HG03025 (cell line): Measurements from ENCODE around the gene NME2.

Experiments used
- ATAC-seq: cut with Tn5 transposase; IDR thresholded peaks from one replicate; pipeline ENCODE4 v1.9.1; 2021; ENCODE audit warnings: mild to moderate bottlenecking, moderate library complexity; ENCODE audit not compliant: unreplicated experiment, low FRiP score

Gene NME2

GRCh38 chr17:51197754-51198153, 31.5 kb downstream of the NME2 start:
- no peak for ATAC-seq

DNA sequence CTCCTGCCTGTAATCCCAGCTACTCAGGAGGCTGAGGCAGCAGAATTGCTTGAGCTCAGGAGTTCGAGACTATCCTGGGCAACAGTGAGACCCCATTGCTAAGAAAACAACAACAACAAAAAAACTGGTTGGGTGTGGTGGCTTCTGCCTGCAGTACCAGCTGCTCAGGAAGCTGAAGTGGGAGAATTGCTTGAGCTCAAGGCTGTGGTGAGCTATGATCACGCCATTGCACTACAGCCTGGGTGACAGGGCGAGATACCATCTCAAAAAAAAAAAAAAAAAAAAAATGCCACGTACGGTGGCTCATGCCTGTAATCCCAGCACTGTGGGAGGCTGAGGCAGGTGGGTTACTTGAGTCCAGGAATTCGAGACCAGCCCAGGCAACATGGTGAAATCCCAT, 34.1 kb downstream of the NME2 start:
- ATAC-seq = no peak

GRCh38 chr17:51200846-51201245, 34.6 kb downstream of the NME2 start:
- no peak for ATAC-seq

- no peak for ATAC-seq
Measured at GRCh38 chr17:51203838-51204237, 37.6 kb downstream of the NME2 start.

DNA sequence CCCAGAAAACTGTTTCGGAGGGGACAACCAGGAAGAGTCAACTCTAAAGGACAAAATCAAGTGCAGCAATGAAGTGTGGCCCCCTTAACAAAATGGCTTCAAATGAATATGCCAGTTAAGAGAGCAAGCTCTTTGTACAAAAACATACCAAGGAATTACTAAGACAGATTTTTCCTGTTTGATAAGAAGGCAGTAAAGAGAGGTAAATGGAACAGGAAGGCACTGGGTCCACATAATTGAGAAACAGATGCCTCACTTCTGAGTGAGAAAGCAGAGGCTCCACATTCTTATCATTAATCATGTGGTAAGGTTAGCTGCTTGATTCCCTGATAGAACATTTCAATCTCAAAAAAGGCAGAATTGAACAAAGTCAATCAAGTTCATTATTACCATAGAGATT, 48.7 kb downstream of the NME2 start:
- no peak for ATAC-seq

- no peak for ATAC-seq
Measured at GRCh38 chr17:51217946-51218345, 51.7 kb downstream of the NME2 start.

GRCh38 chr17:51221322-51221721, 55.1 kb downstream of the NME2 start:
- no peak for ATAC-seq
